Hepatocyte (in vitro differentiated cells): ENCODE measurements around the gene SLBP. TPM values are rescaled to one million over a fixed set of nuclear protein-coding genes. Genes with fewer than 3 reads are reported as not detected.

Experiments
- DNase-seq: peaks from one replicate; pipeline ENCODE4 v3.0.0-alpha.2; 2016; ENCODE audit warnings: low spot score
- H2AFZ ChIP-seq: fragments of 200-600 bp; sonication (generic); 2 replicates; pipeline ENCODE4 v1.6.0; 2016; ENCODE audit warnings: antibody characterized with exemption, mild to moderate bottlenecking
- H3K27ac ChIP-seq: fragments of 200-600 bp; sonication (generic); 2 replicates; pipeline ENCODE4 v1.5.1; 2016; ENCODE audit warnings: mild to moderate bottlenecking
- H3K27me3 ChIP-seq: fragments of 200-600 bp; sonication (generic); 2 replicates; pipeline ENCODE4 v1.6.1; 2016
- H3K36me3 ChIP-seq: fragments of 200-600 bp; sonication (generic); replicated peaks from 2 replicates; pipeline ENCODE4 v1.5.1; 2016; ENCODE audit warnings: low read depth; ENCODE audit not compliant: insufficient read depth
- H3K4me1 ChIP-seq: fragments of 200-600 bp; sonication (generic); 2 replicates; pipeline ENCODE4 v1.5.1; 2016; ENCODE audit warnings: mild to moderate bottlenecking, moderate library complexity; ENCODE audit not compliant: insufficient read depth
- H3K4me2 ChIP-seq: fragments of 200-600 bp; sonication (generic); 2 replicates; pipeline ENCODE4 v1.6.0; 2016
- H3K4me3 ChIP-seq: fragments of 200-600 bp; sonication (generic); 2 replicates; pipeline ENCODE4 v1.5.1; 2016; ENCODE audit warnings: mild to moderate bottlenecking
- H3K79me2 ChIP-seq: fragments of 200-600 bp; sonication (generic); 2 replicates; pipeline ENCODE4 v1.6.0; 2017; ENCODE audit warnings: mild to moderate bottlenecking
- H3K9me2 ChIP-seq: fragments of 200-600 bp; sonication (generic); replicated peaks from 2 replicates; pipeline ENCODE4 v1.6.0; 2017; ENCODE audit warnings: mild to moderate bottlenecking; ENCODE audit not compliant: insufficient read depth
- H3K9me3 ChIP-seq: fragments of 200-600 bp; sonication (generic); 2 replicates; pipeline ENCODE4 v1.5.1; 2016; ENCODE audit warnings: low read depth, mild to moderate bottlenecking
- H4K20me1 ChIP-seq: fragments of 200-600 bp; sonication (generic); 2 replicates; pipeline ENCODE4 v1.6.0; 2016; ENCODE audit warnings: mild to moderate bottlenecking; ENCODE audit not compliant: insufficient read depth, poor library complexity, severe bottlenecking
- EZH2 ChIP-seq: fragments of 200-600 bp; sonication (generic); IDR thresholded peaks from 2 replicates; pipeline ENCODE4 v1.6.1; 2016; ENCODE audit warnings: antibody characterized with exemption, mild to moderate bottlenecking, borderline replicate concordance
- EZH2phosphoT487 ChIP-seq: fragments of 200-600 bp; sonication (generic); IDR thresholded peaks from one replicate; pipeline ENCODE4 v1.6.1; 2018; ENCODE audit warnings: antibody characterized with exemption, mild to moderate bottlenecking, low read depth, moderate library complexity; ENCODE audit not compliant: unreplicated experiment, severe bottlenecking
- WGBS: methylation state at CpG from one replicate; pipeline ENCODE4 v1.1.6; 2016; ENCODE audit warnings: low lambda C conversion rate; ENCODE audit errors: missing lambda C conversion rate; 5-methylcytosine and 5-hydroxymethylcytosine counted together
- polyA plus RNA-seq: library from polyadenylated mRNA; unstranded; fragments of >200 nt; fragmentation: Nextera tagmentation; extraction: Ambion mirVana; gene quantifications from 2 replicates; pipeline ENCODE4 v1.2.1, GENCODE V29; 2016
- total RNA-seq: library from RNA; depleted of rRNA; stranded (reverse); fragments of >200 nt; gene quantifications from 2 replicates; pipeline ENCODE4 v1.2.3, GENCODE V29; 2014
- TF ChIP-seq, protein P1 (sequence below): fragments of 200-600 bp; sonication (generic); IDR thresholded peaks from 2 replicates; pipeline ENCODE4 v1.5.1; 2016; ENCODE audit warnings: antibody characterized with exemption, mild to moderate bottlenecking; ENCODE audit not compliant: poor library complexity

SLBP gene
- total and polyA plus RNA-seq, 2 experiments from 2014 or later, result 82.5 to 84.0 TPM

DNA sequence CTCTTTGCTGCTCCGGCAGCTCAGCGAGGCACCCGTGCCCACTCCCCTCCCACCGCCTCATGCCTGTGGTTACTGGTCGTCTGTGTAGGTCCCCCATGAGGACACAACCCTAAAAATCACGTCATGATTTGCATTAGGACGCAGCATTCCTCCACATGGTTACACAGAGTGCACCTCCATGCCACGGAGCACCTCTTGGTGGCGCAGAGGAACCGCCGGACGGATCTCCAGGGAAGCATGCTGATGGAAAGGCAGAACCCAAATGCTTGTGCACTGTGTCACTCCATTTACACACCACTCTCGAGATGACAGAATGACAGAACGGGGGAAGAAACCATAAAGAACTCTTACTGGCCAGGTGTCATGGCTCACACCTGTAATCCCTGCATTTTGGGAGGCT, 50.4 kb downstream of the SLBP start:
- Histone ChIP-seq H3K9me2 (no peaks in the 10 kb centered on the region), H3K27me3 (no peaks in the 10 kb centered on the region), H3K36me3 (no peaks in the 10 kb centered on the region), H3K9me3 (no peaks in the 10 kb centered on the region), H3K4me2 (no peak overlapping the region), H3K4me3 (no peak overlapping the region), H3K4me1 (no peaks in the 10 kb centered on the region), H3K27ac (no peak overlapping the region), H3K79me2 (no peaks in the 10 kb centered on the region), H2AFZ (no peak overlapping the region), H4K20me1 (no peaks in the 10 kb centered on the region)
- TF ChIP-seq EZH2phosphoT487, result no peak
- 89% methylated on average over 14 of the region's 14 CpGs for WGBS
- no peak for DNase-seq

DNA sequence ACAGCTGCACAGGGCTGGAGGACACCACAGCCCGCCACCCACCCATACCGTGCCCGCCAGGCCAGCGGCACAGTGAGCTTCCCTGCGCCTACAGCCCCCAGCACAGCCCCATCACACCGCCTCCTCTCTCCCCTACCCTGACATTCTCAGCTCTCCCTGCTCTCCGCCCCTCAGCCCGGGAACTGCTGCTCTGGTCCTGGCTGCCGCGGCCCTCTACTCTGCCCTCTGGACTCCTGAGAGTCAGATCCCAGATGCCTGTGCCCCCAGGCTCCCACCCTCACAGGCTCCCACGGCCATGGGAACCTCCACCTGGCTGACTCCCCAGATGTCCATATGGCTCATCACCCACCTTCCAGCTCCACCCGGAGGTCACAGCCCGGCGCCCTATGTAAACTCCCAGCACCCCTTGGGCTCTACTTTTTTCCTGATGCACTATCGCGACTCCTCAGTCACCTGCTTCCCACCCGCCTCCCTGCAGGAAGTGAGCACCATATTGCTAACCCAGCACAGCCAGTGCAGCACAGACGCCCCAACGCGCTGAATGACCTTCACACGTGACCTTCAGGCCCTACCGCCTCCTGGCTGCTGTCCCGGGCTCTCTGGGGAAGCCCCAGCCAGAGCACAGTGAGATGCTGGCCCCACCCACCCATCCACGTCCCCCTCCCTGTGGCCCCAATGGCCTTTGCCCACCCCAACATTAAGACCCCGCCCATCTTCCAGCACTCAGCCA, 51.0 kb downstream of the SLBP start:
- H3K4me1 ChIP-seq, result no peaks in the 10 kb centered on the region
- no peak overlapping the region for H3K4me2 ChIP-seq
- no peak overlapping the region for H3K4me3 ChIP-seq
- H3K27me3 ChIP-seq, result no peaks in the 10 kb centered on the region
- no peak for DNase-seq
- TF ChIP-seq EZH2phosphoT487, result no peak
- no peaks in the 10 kb centered on the region for H3K9me2 ChIP-seq
- WGBS, result 92% methylated on average over 24 of the region's 25 CpGs
- H3K36me3 ChIP-seq, result no peaks in the 10 kb centered on the region
- no peak overlapping the region for H3K27ac ChIP-seq
- no peaks in the 10 kb centered on the region for H3K79me2 ChIP-seq
- H2AFZ ChIP-seq, result no peak overlapping the region
- H3K9me3 ChIP-seq, result no peaks in the 10 kb centered on the region
- no peaks in the 10 kb centered on the region for H4K20me1 ChIP-seq

DNA sequence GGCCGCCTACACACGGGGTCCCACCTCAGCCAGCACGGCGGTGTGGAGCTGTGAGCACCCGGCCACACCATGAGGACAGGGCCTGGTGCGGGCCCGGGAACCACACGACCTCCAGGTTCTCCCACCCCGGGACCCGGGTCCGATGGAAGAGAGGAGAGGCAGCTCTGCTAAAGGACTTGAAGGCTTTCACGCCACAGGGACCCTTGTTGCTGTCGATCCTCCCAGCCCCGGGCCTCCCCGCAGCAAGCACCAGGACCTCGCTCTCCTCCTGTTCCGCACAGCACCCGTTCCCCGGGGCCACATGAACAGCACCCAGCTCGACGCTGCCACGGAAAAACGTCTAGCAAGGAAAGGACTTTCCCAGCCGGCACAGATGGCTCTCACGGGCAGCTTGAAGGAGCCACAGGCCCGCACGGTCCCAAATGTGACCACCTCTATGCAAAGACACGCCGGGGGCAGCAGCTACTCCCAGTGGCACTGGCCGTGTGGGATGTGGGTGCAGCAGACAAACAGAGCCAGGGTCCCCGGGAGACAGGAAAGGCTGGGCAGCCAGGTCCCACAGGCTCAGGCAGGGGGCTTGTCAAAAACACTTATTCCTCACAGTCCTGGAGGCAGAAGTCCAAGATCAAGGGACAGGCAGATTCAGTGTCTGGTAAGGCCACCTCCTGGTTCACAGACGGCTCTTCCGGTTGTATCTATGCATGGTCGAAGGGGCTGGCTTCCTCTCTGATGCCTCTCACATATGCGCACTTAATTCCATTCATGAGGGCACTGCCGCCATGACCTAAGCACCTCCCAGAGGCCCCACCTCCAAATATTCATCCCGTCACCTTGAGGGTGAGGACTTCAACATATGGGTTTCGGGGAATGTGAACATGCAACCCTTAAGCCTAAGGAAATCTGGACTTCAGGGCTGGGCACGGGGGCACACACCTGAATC, 52.7 kb downstream of the SLBP start:
- DNase-seq, result no peak
- WGBS, result 95% methylated on average over 39 of the region's 39 CpGs

DNA sequence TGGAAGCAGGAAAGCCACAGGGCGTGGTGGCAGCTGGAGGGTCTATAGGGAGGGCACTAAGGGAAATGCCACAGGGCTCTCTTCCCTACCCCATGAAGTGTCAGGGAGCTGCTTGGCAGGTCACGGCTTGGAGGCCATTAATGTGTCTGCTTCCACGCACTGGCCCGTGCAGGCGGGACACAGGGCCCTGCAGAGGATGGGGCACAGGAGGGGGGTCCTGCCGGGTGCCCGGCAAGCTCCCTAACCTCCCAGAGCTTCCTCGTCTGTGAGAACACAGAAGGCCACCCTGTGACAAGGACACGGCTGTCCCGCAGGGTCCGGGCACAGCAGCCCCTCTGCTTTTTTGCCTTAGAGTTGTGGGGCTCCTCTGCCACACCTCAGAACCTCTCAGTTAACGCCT, 53.5 kb downstream of the SLBP start:
- Histone ChIP-seq H3K4me3 (no peak overlapping the region), H3K4me2 (no peak overlapping the region), H3K27me3 (no peaks in the 10 kb centered on the region), H3K36me3 (no peaks in the 10 kb centered on the region), H2AFZ (no peak overlapping the region), H3K9me2 (no peaks in the 10 kb centered on the region), H3K9me3 (no peaks in the 10 kb centered on the region), H4K20me1 (no peaks in the 10 kb centered on the region), H3K27ac (no peak overlapping the region), H3K4me1 (no peaks in the 10 kb centered on the region), H3K79me2 (no peaks in the 10 kb centered on the region)
- no peak for TF ChIP-seq EZH2phosphoT487
- TF ChIP-seq, protein P1, sequence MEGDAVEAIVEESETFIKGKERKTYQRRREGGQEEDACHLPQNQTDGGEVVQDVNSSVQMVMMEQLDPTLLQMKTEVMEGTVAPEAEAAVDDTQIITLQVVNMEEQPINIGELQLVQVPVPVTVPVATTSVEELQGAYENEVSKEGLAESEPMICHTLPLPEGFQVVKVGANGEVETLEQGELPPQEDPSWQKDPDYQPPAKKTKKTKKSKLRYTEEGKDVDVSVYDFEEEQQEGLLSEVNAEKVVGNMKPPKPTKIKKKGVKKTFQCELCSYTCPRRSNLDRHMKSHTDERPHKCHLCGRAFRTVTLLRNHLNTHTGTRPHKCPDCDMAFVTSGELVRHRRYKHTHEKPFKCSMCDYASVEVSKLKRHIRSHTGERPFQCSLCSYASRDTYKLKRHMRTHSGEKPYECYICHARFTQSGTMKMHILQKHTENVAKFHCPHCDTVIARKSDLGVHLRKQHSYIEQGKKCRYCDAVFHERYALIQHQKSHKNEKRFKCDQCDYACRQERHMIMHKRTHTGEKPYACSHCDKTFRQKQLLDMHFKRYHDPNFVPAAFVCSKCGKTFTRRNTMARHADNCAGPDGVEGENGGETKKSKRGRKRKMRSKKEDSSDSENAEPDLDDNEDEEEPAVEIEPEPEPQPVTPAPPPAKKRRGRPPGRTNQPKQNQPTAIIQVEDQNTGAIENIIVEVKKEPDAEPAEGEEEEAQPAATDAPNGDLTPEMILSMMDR, result no peak
- TF ChIP-seq EZH2, result no peak
- no peak for DNase-seq
- 93% methylated on average over 12 of the region's 12 CpGs for WGBS

More for the DNA sequence above, 52.7 kb downstream of the SLBP start:
- H2AFZ ChIP-seq, result no peak overlapping the region
- TF ChIP-seq EZH2phosphoT487 (no peak), EZH2 (no peak)
- TF ChIP-seq, protein P1, result no peak
- H3K4me3 ChIP-seq, result no peak overlapping the region
- H3K9me3 ChIP-seq, result no peaks in the 10 kb centered on the region
- no peak overlapping the region for H3K4me2 ChIP-seq
- H4K20me1 ChIP-seq, result no peaks in the 10 kb centered on the region
- no peaks in the 10 kb centered on the region for H3K9me2 ChIP-seq
- no peak overlapping the region for H3K27ac ChIP-seq
- no peaks in the 10 kb centered on the region for H3K79me2 ChIP-seq
- H3K36me3 ChIP-seq, result no peaks in the 10 kb centered on the region
- no peaks in the 10 kb centered on the region for H3K4me1 ChIP-seq
- no peaks in the 10 kb centered on the region for H3K27me3 ChIP-seq
